HEK293 (cell line): ENCODE measurements around the gene WDR19.

Experiments used
- CTCF ChIA-PET: fragments of 350-600 bp; formaldehyde crosslinking; extraction: SDS; loops from one replicate; lab custom pipeline; 2021; ENCODE audit warnings: antibody characterized with exemption; lab: Yijun Ruan, JAX
- POLR2A ChIA-PET: fragments of 300-600 bp; formaldehyde crosslinking; extraction: SDS; loops from one replicate; lab custom pipeline; 2020; ENCODE audit warnings: antibody characterized with exemption, inconsistent platforms; lab: Yijun Ruan, JAX
- H3K27ac ChIP-seq: fragments of 200-500 bp; sonication (Bioruptor generic); 2 replicates; pipeline ENCODE4 v1.5.1; 2014; ENCODE audit warnings: low read depth, low read length, control low read depth, inconsistent platforms; ENCODE audit errors: extremely low read depth
- H3K36me3 ChIP-seq, 2 experiments: fragments of 200-500 bp in 1 of 2; sonication (Bioruptor generic) in 1 of 2; 1 replicate in 1 of 2; 2 replicates in 1 of 2; pipeline ENCODE4 v1.5.1; 2014 to 2017; ENCODE audit warnings: inconsistent platforms in 2 of 2, low read length in 2 of 2; ENCODE audit not compliant: control insufficient read depth in 2 of 2, insufficient read depth in 1 of 2
- H3K4me1 ChIP-seq: fragments of 200-500 bp; sonication (Bioruptor generic); 2 replicates; pipeline ENCODE4 v1.5.1; 2014; ENCODE audit warnings: mild to moderate bottlenecking, low read length, inconsistent platforms; ENCODE audit not compliant: control insufficient read depth, insufficient read depth
- H3K4me3 ChIP-seq: 2 replicates; pipeline ENCODE4 v1.5.1; 2011; ENCODE audit warnings: low read depth, mild to moderate bottlenecking, control low read depth, low read length, moderate library complexity
- H3K9me3 ChIP-seq: fragments of 200-500 bp; sonication (Bioruptor generic); 2 replicates; pipeline ENCODE4 v1.5.1; 2014; ENCODE audit warnings: low read depth, low read length, inconsistent platforms; ENCODE audit not compliant: control insufficient read depth, insufficient read depth
- ATF2 ChIP-seq: fragments of 450-650 bp; formaldehyde crosslinking; IDR thresholded peaks from 2 replicates; pipeline ENCODE4 v1.5.1; 2016; ENCODE audit warnings: missing biosample characterization, missing genetic modification characterization, low read depth
- GLI4 ChIP-seq: fragments of 450-650 bp; formaldehyde crosslinking; IDR thresholded peaks from 2 replicates; pipeline ENCODE4 v1.5.1; 2016; ENCODE audit warnings: missing biosample characterization, missing genetic modification characterization
- HIC1 ChIP-seq: fragments of 450-650 bp; formaldehyde crosslinking; IDR thresholded peaks from 2 replicates; pipeline ENCODE4 v1.5.1; 2016; ENCODE audit warnings: missing biosample characterization, missing genetic modification characterization
- KLF7 ChIP-seq: fragments of 450-650 bp; formaldehyde crosslinking; IDR thresholded peaks from 2 replicates; pipeline ENCODE4 v1.5.1; 2016; ENCODE audit warnings: missing biosample characterization, missing genetic modification characterization, borderline replicate concordance
- KLF9 ChIP-seq: fragments of 450-650 bp; formaldehyde crosslinking; IDR thresholded peaks from 2 replicates; pipeline ENCODE4 v1.5.1; 2016; ENCODE audit warnings: missing biosample characterization, missing genetic modification characterization, low read depth
- PATZ1 ChIP-seq: fragments of 450-650 bp; formaldehyde crosslinking; IDR thresholded peaks from 2 replicates; pipeline ENCODE4 v1.5.1; 2016; ENCODE audit warnings: missing biosample characterization, missing genetic modification characterization
- PRDM4 ChIP-seq: fragments of 450-650 bp; formaldehyde crosslinking; IDR thresholded peaks from 2 replicates; pipeline ENCODE4 v1.5.1; 2017; ENCODE audit warnings: missing biosample characterization, missing genetic modification characterization
- SP3 ChIP-seq: fragments of 450-650 bp; formaldehyde crosslinking; IDR thresholded peaks from 2 replicates; pipeline ENCODE4 v1.5.1; 2016; ENCODE audit warnings: missing biosample characterization, missing genetic modification characterization
- SP7 ChIP-seq: fragments of 450-650 bp; formaldehyde crosslinking; IDR thresholded peaks from 2 replicates; pipeline ENCODE4 v1.5.1; 2016; ENCODE audit warnings: missing biosample characterization, missing genetic modification characterization
- YY1 ChIP-seq: fragments of 450-650 bp; formaldehyde crosslinking; IDR thresholded peaks from 2 replicates; pipeline ENCODE4 v1.5.1; 2018; ENCODE audit warnings: missing biosample characterization, missing genetic modification characterization
- ZBTB17 ChIP-seq: fragments of 450-650 bp; formaldehyde crosslinking; IDR thresholded peaks from 2 replicates; pipeline ENCODE4 v1.5.1; 2016; ENCODE audit warnings: missing biosample characterization, missing genetic modification characterization
- ZBTB44 ChIP-seq: fragments of 450-650 bp; IDR thresholded peaks from 2 replicates; pipeline ENCODE4 v1.5.1; 2018; ENCODE audit warnings: missing biosample characterization, mild to moderate bottlenecking, missing genetic modification characterization
- ZFP37 ChIP-seq: fragments of 450-650 bp; formaldehyde crosslinking; IDR thresholded peaks from 2 replicates; pipeline ENCODE4 v1.5.1; 2016; ENCODE audit warnings: missing biosample characterization, missing genetic modification characterization
- ZNF18 ChIP-seq: fragments of 450-650 bp; formaldehyde crosslinking; IDR thresholded peaks from 2 replicates; pipeline ENCODE4 v1.5.1; 2016; ENCODE audit warnings: missing biosample characterization, missing genetic modification characterization
- ZNF19 ChIP-seq: fragments of 450-650 bp; formaldehyde crosslinking; IDR thresholded peaks from 2 replicates; pipeline ENCODE4; 2016; ENCODE audit warnings: missing biosample characterization, missing genetic modification characterization, low read depth
- ZNF211 ChIP-seq: fragments of 450-650 bp; formaldehyde crosslinking; IDR thresholded peaks from 2 replicates; pipeline ENCODE4 v1.5.1; 2016; ENCODE audit warnings: low read depth, missing biosample characterization, missing genetic modification characterization
- ZNF23 ChIP-seq: fragments of 450-650 bp; formaldehyde crosslinking; IDR thresholded peaks from 2 replicates; pipeline ENCODE4 v1.5.1; 2016; ENCODE audit warnings: missing biosample characterization, missing genetic modification characterization, borderline replicate concordance
- ZNF350 ChIP-seq: fragments of 450-650 bp; formaldehyde crosslinking; IDR thresholded peaks from 2 replicates; pipeline ENCODE4 v1.5.0; 2017; ENCODE audit warnings: missing biosample characterization, mild to moderate bottlenecking, missing genetic modification characterization
- ZNF513 ChIP-seq: fragments of 450-650 bp; IDR thresholded peaks from 2 replicates; pipeline ENCODE4 v1.5.1; 2018; ENCODE audit warnings: missing biosample characterization, missing genetic modification characterization
- ZNF544 ChIP-seq: fragments of 450-650 bp; formaldehyde crosslinking; IDR thresholded peaks from 2 replicates; pipeline ENCODE4 v1.5.0; 2017; ENCODE audit warnings: missing biosample characterization, missing genetic modification characterization
- ZNF791 ChIP-seq: fragments of 450-650 bp; formaldehyde crosslinking; IDR thresholded peaks from 2 replicates; pipeline ENCODE4 v1.5.1; 2016; ENCODE audit warnings: missing biosample characterization, missing genetic modification characterization
- ZSCAN18 ChIP-seq: fragments of 450-650 bp; formaldehyde crosslinking; IDR thresholded peaks from 2 replicates; pipeline ENCODE4 v1.5.1; 2016; ENCODE audit warnings: missing biosample characterization, missing genetic modification characterization

The WDR19 gene

GRCh38 chr4:39305912-39306677 is 123.8 kb downstream of the WDR19 start (continued):
- no peak for TF ChIP-seq HIC1
- no peak for TF ChIP-seq ZNF791
- TF ChIP-seq ZNF211 = no peak
- TF ChIP-seq ZSCAN18 (tag by site-specific recombination) = no peak
- no peak for TF ChIP-seq ATF2
- TF ChIP-seq GLI4 = no peak
- no peak for TF ChIP-seq ZNF350 (tag by site-specific recombination)
- no peak for TF ChIP-seq PRDM4 (tag by site-specific recombination)
- TF ChIP-seq ZBTB44 (tag by site-specific recombination) = no peak
- no peak for TF ChIP-seq SP7 (tag by site-specific recombination)

GRCh38 chr4:39308611-39309010 is 126.3 kb downstream of the WDR19 start:
- Histone ChIP-seq H3K4me3 (no peak overlapping the region), H3K27ac (no peak overlapping the region), H3K4me1 (no peaks in the 10 kb centered on the region), H3K36me3 (peaks cover 8 to 89% of the 10 kb centered on the region in 2 experiments; a peak in 2 of 3 replicates), H3K9me3 (no peaks in the 10 kb centered on the region)
- CTCF ChIA-PET = no interaction called here
- POLR2A ChIA-PET = no interaction called here
- no peak for TF ChIP-seq KLF7 (tag by site-specific recombination)
- TF ChIP-seq ZNF513 (tag by site-specific recombination) = no peak
- no peak for TF ChIP-seq SP3 (tag by site-specific recombination)
- TF ChIP-seq PATZ1 (tag by site-specific recombination) = no peak
- TF ChIP-seq ZNF23 (tag by site-specific recombination) = no peak
- TF ChIP-seq KLF9 (tag by site-specific recombination) = no peak
- TF ChIP-seq ZFP37 (tag by site-specific recombination) = no peak
- no peak for TF ChIP-seq ZBTB17 (tag by site-specific recombination)
- no peak for TF ChIP-seq ZNF18 (tag by site-specific recombination)
- TF ChIP-seq ZNF544 (tag by site-specific recombination) = no peak
- TF ChIP-seq ZNF19 (tag by site-specific recombination) = no peak
- TF ChIP-seq YY1 (tag by site-specific recombination) = no peak
